ENCODE measurements around the gene ZIC5. TPM values are rescaled to one million over a fixed set of nuclear protein-coding genes. Genes with fewer than 3 reads are reported as not detected.

ZIC5 gene
- total and polyA plus RNA-seq, 2 of the 13 experiments (the other 11 are each of a cell fraction or from before 2014, with no cell fraction given), result 0.02 to 0.07 TPM

GRCh38 chr13:99978799-99979452, 7.4 kb upstream of the ZIC5 start:
- peaks cover 37% of the 10 kb centered on the region for H3K4me1 ChIP-seq (ENCODE audit: insufficient read depth, low read length)
- no peak overlapping the region for H3K9ac ChIP-seq (ENCODE audit: insufficient read depth, low read depth, low read length)
- no peak overlapping the region for H3K27ac ChIP-seq (ENCODE audit: extremely low read length, insufficient read depth, low read length)
- ATAC-seq, result no peak
- intact Hi-C loops (cut with micrococcal nuclease; ENCODE audit: unreplicated experiment), result loop anchor here (10.0 kb wide), 1 partner anchor 256 kb away; no protein-coding TSS in a partner anchor
- peak overlapping the region; percentile 66; the same call in 1 of the 2 replicates for H3K4me2 ChIP-seq (ENCODE audit: low read depth, low read length)
- DNase-seq (ENCODE audit: low spot score), result no peak
- no peak overlapping the region for H2AFZ ChIP-seq (ENCODE audit: low read length)
- H4K20me1 ChIP-seq (ENCODE audit: insufficient read depth, low read length), result no peaks in the 10 kb centered on the region
- no peaks in the 10 kb centered on the region for H3K79me2 ChIP-seq (ENCODE audit: insufficient read depth, low read length)
- H3K36me3 ChIP-seq (replicated peaks in 1 of 2; ENCODE audit: control insufficient read depth in 1 of 2, insufficient read depth in 2 of 2, low read length in 2 of 2), result no peaks in the 10 kb centered on the region
- BruUV-seq (replicated peaks), result no TSS peak
- CTCF ChIA-PET (ENCODE audit: low intra/inter-chr PET ratio, low total read pairs), result no interaction called here
- no peak for FAIRE-seq
- in situ Hi-C loops (cut with HindIII; ENCODE audit: extremely low pct_ligation_motif_present, low pct_unique_long_range_greater_than_20kb), result no loop called here
- POLR2A ChIA-PET, result no interaction called here
- 38% methylated on average over 18 of the region's 18 CpGs for WGBS (ENCODE audit: low lambda C conversion rate)
- peak overlapping the region in 1 of 3 experiments; percentile 73; a peak in 1 of 6 replicates for H3K4me3 ChIP-seq (replicated peaks in 1 of 3; ENCODE audit: insufficient read depth in 1 of 3, low read depth in 2 of 3, low read length in 3 of 3)
- H3K9me3 ChIP-seq (ENCODE audit: low read length), result no peaks in the 10 kb centered on the region
- no peak for TF ChIP-seq HMGXB3 (CRISPR knock-in tag; IDR thresholded peaks at IDR 0.05; ENCODE audit: borderline replicate concordance)
- no peak for TF ChIP-seq LCORL (IDR thresholded peaks at IDR 0.05)
- no peak for TF ChIP-seq LCORL (CRISPR knock-in tag; IDR thresholded peaks at IDR 0.05)
- TF ChIP-seq SIN3A (IDR thresholded peaks at IDR 0.05; ENCODE audit: borderline replicate concordance, low read depth, low read length), result no peak
- no peak for TF ChIP-seq MAFG (CRISPR knock-in tag; IDR thresholded peaks at IDR 0.05)
- TF ChIP-seq ZNF549 (CRISPR knock-in tag; IDR thresholded peaks at IDR 0.05), result no peak
- TF ChIP-seq ZNF512 (CRISPR knock-in tag; IDR thresholded peaks at IDR 0.05), result no peak
- no peak for TF ChIP-seq ZFY (CRISPR knock-in tag; IDR thresholded peaks at IDR 0.05)
- no peak for TF ChIP-seq NR2C2 (CRISPR knock-in tag; IDR thresholded peaks at IDR 0.05; ENCODE audit: borderline replicate concordance)
- peaks cover 9 to 74% of the 10 kb centered on the region in 2 experiments; a peak in 4 of 5 replicates for H3K27me3 ChIP-seq (ENCODE audit: control insufficient read depth in 1 of 2, insufficient read depth in 2 of 2, low read length in 2 of 2)
